Astrocyte (in vitro differentiated cells and primary cell): ENCODE data around the gene FSTL4. TPM values are rescaled to one million over a fixed set of nuclear protein-coding genes. Genes with fewer than 3 reads are reported as not detected.

Source experiments
- DNase-seq: peaks from one replicate; pipeline ENCODE4 v3.0.0-alpha.2; 2010; ENCODE audit warnings: low read depth
- FAIRE-seq: peaks from 2 replicates; lab custom pipeline; 2011; peaks lifted over from hg19 to GRCh38; lab: Jason Lieb, UNC
- H2AFZ ChIP-seq: 2 replicates; pipeline ENCODE4 v1.6.0; 2012; ENCODE audit warnings: low read depth, low read length, inconsistent platforms
- H3K27ac ChIP-seq: 2 replicates; pipeline ENCODE4 v1.5.1; 2011; ENCODE audit warnings: low read depth, low read length, inconsistent platforms
- H3K27me3 ChIP-seq: 2 replicates; pipeline ENCODE4 v1.6.0; 2011; ENCODE audit warnings: low read length, inconsistent platforms; ENCODE audit not compliant: insufficient read depth
- H3K36me3 ChIP-seq: 2 replicates; pipeline ENCODE4 v1.5.1; 2011; ENCODE audit warnings: low read length, inconsistent platforms; ENCODE audit not compliant: insufficient read depth
- H3K4me1 ChIP-seq: 2 replicates; pipeline ENCODE4 v1.5.1; 2011; ENCODE audit warnings: low read length, inconsistent platforms; ENCODE audit not compliant: insufficient read depth
- H3K4me2 ChIP-seq: 2 replicates; pipeline ENCODE4 v1.6.0; 2012; ENCODE audit warnings: low read length, inconsistent platforms
- H3K4me3 ChIP-seq: 2 replicates; pipeline ENCODE4 v1.5.1; 2011; ENCODE audit warnings: low read depth, mild to moderate bottlenecking, low read length, inconsistent platforms; ENCODE audit not compliant: insufficient read depth
- H3K79me2 ChIP-seq: 2 replicates; pipeline ENCODE4 v1.6.0; 2012; ENCODE audit warnings: mild to moderate bottlenecking, low read length, inconsistent platforms; ENCODE audit not compliant: insufficient read depth
- H3K9ac ChIP-seq: 2 replicates; pipeline ENCODE4 v1.6.0; 2012; ENCODE audit warnings: mild to moderate bottlenecking, low read length, inconsistent platforms
- H3K9me3 ChIP-seq: 2 replicates; pipeline ENCODE4 v1.5.1; 2012; ENCODE audit warnings: low read depth, mild to moderate bottlenecking, low read length, inconsistent platforms; ENCODE audit not compliant: insufficient read depth
- H4K20me1 ChIP-seq: 2 replicates; pipeline ENCODE4 v1.6.0; 2012; ENCODE audit warnings: low read length, inconsistent platforms; ENCODE audit not compliant: insufficient read depth
- H3K27ac Mint-ChIP-seq: one replicate; pipeline ENCODE4 v1.8.0; 2021; ENCODE audit warnings: mild to moderate bottlenecking, mixed read lengths; ENCODE audit not compliant: unreplicated experiment
- H3K27me3 Mint-ChIP-seq: one replicate; pipeline ENCODE4 v1.8.0; 2021; ENCODE audit warnings: low read depth, mixed read lengths; ENCODE audit not compliant: unreplicated experiment
- H3K36me3 Mint-ChIP-seq: one replicate; pipeline ENCODE4 v1.8.0; 2021; ENCODE audit warnings: low read depth, mixed read lengths; ENCODE audit not compliant: unreplicated experiment
- H3K4me1 Mint-ChIP-seq: one replicate; pipeline ENCODE4 v1.8.0; 2021; ENCODE audit warnings: low read depth, mixed read lengths; ENCODE audit not compliant: unreplicated experiment
- H3K4me3 Mint-ChIP-seq: one replicate; pipeline ENCODE4 v1.8.0; 2021; ENCODE audit warnings: mild to moderate bottlenecking, moderate library complexity, mixed read lengths; ENCODE audit not compliant: unreplicated experiment
- H3K9me3 Mint-ChIP-seq: one replicate; pipeline ENCODE4 v1.8.0; 2021; ENCODE audit warnings: mild to moderate bottlenecking, mixed read lengths; ENCODE audit not compliant: unreplicated experiment
- EZH2 ChIP-seq: IDR thresholded peaks from 2 replicates; pipeline ENCODE4 v1.6.1; 2012; ENCODE audit warnings: mild to moderate bottlenecking, low read length, inconsistent platforms; ENCODE audit not compliant: insufficient read depth
- total RNA-seq: library from RNA; stranded (reverse); gene quantifications from 2 replicates; pipeline ENCODE4 v1.2.1, GENCODE V29; 2021
- TF ChIP-seq, protein P1 (sequence below): IDR thresholded peaks from 2 replicates; pipeline ENCODE4 v1.5.1; 2011; ENCODE audit warnings: low read depth, mild to moderate bottlenecking, inconsistent platforms, low read length, moderate library complexity; ENCODE audit not compliant: insufficient read depth

FSTL4 gene
- total RNA-seq, 1 donor from 2014 or later, result not detected

DNA sequence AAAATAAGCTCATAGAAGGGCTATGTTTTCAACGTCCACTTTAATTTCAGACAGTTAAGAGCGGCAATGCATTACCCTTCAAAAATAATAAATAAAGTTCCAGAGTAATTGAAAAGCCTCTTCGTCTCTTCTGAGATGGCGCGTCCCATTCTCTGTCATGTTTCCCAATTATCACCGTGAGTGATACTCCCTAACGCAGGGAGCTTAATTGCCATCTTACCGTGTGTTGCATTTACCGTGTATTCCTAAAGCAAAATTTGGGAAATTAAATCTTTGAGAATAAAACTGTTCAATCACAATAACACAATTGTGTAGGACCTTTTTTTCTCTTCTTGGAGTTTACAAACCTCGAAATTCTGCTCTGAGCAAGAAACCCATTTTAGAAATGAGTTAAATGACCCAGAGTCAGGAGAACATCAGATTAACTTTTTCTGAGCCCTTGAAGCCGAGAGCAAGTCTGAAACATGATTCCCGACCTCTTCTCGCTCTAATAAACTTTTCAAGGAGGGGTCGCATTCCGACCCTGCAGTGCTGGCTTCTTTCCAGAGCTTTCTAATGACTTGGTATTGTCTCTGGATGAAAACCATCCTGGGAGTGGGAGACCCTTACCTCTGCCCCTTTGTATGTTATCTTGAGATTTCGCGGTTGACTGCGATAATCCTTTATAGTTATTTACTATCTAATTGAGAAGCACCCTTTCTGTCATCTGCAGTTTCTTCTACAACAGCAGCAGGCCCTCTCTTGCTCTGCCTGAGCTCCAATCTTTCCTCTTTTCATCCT, 251.5 kb downstream of the FSTL4 start:
- no peak overlapping the region for H2AFZ ChIP-seq
- H3K27me3 Mint-ChIP-seq, result peaks cover 32% of the 10 kb centered on the region
- H3K36me3 ChIP-seq, result no peaks in the 10 kb centered on the region
- H4K20me1 ChIP-seq, result no peaks in the 10 kb centered on the region
- peaks cover 3% of the 10 kb centered on the region for H3K4me1 Mint-ChIP-seq
- FAIRE-seq (no peak), DNase-seq (no peak)
- no peaks in the 10 kb centered on the region for H3K79me2 ChIP-seq
- no peak overlapping the region for H3K4me2 ChIP-seq
- no peak overlapping the region for H3K27ac ChIP-seq
- no peak overlapping the region for H3K9ac ChIP-seq
- H3K9me3 ChIP-seq, result no peaks in the 10 kb centered on the region
- no peaks in the 10 kb centered on the region for H3K4me1 ChIP-seq
- H3K9me3 Mint-ChIP-seq, result peaks cover 3% of the 10 kb centered on the region
- no peak overlapping the region for H3K4me3 Mint-ChIP-seq
- no peak overlapping the region for H3K27ac Mint-ChIP-seq
- peaks cover 10% of the 10 kb centered on the region for H3K27me3 ChIP-seq
- H3K4me3 ChIP-seq, result no peak overlapping the region
- TF ChIP-seq EZH2, result no peak
- TF ChIP-seq, protein P1, sequence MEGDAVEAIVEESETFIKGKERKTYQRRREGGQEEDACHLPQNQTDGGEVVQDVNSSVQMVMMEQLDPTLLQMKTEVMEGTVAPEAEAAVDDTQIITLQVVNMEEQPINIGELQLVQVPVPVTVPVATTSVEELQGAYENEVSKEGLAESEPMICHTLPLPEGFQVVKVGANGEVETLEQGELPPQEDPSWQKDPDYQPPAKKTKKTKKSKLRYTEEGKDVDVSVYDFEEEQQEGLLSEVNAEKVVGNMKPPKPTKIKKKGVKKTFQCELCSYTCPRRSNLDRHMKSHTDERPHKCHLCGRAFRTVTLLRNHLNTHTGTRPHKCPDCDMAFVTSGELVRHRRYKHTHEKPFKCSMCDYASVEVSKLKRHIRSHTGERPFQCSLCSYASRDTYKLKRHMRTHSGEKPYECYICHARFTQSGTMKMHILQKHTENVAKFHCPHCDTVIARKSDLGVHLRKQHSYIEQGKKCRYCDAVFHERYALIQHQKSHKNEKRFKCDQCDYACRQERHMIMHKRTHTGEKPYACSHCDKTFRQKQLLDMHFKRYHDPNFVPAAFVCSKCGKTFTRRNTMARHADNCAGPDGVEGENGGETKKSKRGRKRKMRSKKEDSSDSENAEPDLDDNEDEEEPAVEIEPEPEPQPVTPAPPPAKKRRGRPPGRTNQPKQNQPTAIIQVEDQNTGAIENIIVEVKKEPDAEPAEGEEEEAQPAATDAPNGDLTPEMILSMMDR, result no peak
- no peaks in the 10 kb centered on the region for H3K36me3 Mint-ChIP-seq

DNA sequence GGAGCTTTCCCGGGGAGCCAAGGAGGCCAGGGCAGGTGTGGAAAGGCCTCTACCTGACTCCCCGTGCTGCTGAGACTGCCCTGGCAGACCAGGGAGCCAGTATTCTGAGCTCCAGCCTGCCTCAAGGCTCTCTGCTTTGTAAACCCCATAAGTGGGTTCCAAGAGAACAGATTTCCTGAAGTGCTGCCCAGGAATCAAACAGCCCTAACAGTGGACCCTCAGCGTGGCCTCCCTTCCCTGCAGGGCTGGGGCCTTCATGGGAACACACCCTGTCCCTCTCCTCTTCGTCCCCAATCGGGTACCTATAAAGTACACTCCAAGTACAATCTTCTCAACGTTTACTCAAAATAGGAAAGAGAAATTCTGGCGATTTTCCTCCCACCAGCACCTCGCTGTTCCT, 252.5 kb downstream of the FSTL4 start:
- no peak overlapping the region for H3K27ac Mint-ChIP-seq
- no peak overlapping the region for H3K9ac ChIP-seq
- H3K27ac ChIP-seq, result no peak overlapping the region
- H3K4me1 ChIP-seq, result no peaks in the 10 kb centered on the region
- H2AFZ ChIP-seq, result no peak overlapping the region
- H3K4me3 Mint-ChIP-seq, result no peak overlapping the region
- TF ChIP-seq EZH2, result no peak
- no peaks in the 10 kb centered on the region for H3K36me3 Mint-ChIP-seq
- no peak overlapping the region for H3K4me2 ChIP-seq
- peaks cover 26% of the 10 kb centered on the region for H3K27me3 Mint-ChIP-seq
- H3K36me3 ChIP-seq, result no peaks in the 10 kb centered on the region
- FAIRE-seq (no peak), DNase-seq (no peak)
- H3K9me3 Mint-ChIP-seq, result peaks cover 3% of the 10 kb centered on the region
- no peaks in the 10 kb centered on the region for H4K20me1 ChIP-seq
- peaks cover 10% of the 10 kb centered on the region for H3K27me3 ChIP-seq
- H3K4me1 Mint-ChIP-seq, result peaks cover 3% of the 10 kb centered on the region
- H3K79me2 ChIP-seq, result no peaks in the 10 kb centered on the region
- no peak overlapping the region for H3K4me3 ChIP-seq
- no peaks in the 10 kb centered on the region for H3K9me3 ChIP-seq

DNA sequence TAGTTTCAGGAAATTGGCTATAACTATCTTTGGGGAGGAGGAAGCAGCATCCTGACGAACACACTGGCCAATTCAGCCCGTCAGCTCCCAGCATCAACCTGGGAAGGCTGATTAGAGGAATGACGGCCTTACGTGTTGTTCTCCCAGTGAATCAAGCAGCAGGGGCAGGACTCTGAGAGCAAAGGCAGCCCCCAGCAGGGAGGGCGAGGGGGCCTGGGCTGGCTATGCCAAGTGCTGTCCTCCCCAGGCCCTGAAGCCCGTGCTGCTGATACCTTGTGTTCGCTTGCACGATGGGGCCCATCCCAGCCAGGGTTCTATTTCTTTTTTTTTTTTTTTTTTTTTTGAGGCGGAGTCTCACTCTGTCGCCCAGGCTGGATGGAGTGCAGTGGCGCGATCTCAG, 254.1 kb downstream of the FSTL4 start:
- H2AFZ ChIP-seq, result no peak overlapping the region
- H3K4me3 Mint-ChIP-seq, result no peak overlapping the region
- FAIRE-seq, result no peak
- H3K4me3 ChIP-seq, result no peak overlapping the region
- H3K9ac ChIP-seq, result no peak overlapping the region
- no peak overlapping the region for H3K4me2 ChIP-seq
- no peak overlapping the region for H3K27ac Mint-ChIP-seq
- H3K9me3 ChIP-seq, result no peaks in the 10 kb centered on the region
- H3K9me3 Mint-ChIP-seq, result peaks cover 3% of the 10 kb centered on the region
- H3K36me3 ChIP-seq, result no peaks in the 10 kb centered on the region
- H3K27me3 ChIP-seq, result peaks cover 10% of the 10 kb centered on the region
- no peak for DNase-seq
- H3K4me1 ChIP-seq, result no peaks in the 10 kb centered on the region
- H3K79me2 ChIP-seq, result no peaks in the 10 kb centered on the region
- H4K20me1 ChIP-seq, result no peaks in the 10 kb centered on the region
- H3K27ac ChIP-seq, result no peak overlapping the region
- H3K27me3 Mint-ChIP-seq, result peaks cover 16% of the 10 kb centered on the region
- peaks cover 3% of the 10 kb centered on the region for H3K4me1 Mint-ChIP-seq
- TF ChIP-seq EZH2, result no peak
- H3K36me3 Mint-ChIP-seq, result no peaks in the 10 kb centered on the region
